ENCODE data around the gene MN1. TPM values are rescaled to one million over a fixed set of nuclear protein-coding genes. Genes with fewer than 3 reads are reported as not detected.

MN1 gene
- polyA plus RNA-seq, 4 donors, result 0.81 to 2.6 (median 2.1) TPM; not detected in 1

GRCh38 chr22:27726331-27726685 is 75.2 kb downstream of the MN1 start:
- peak overlapping the region in 2 of 3 donors; percentile 36 to 41 for H3K27ac ChIP-seq (ENCODE audit: low read depth in 1 of 3, low read length in 2 of 3)
- H3K4me3 ChIP-seq (ENCODE audit: low read depth in 1 of 3, low read length in 3 of 3), result no peak overlapping the region
- no peaks in the 10 kb centered on the region for H3K27me3 ChIP-seq (ENCODE audit: control insufficient read depth in 3 of 3, insufficient read depth in 3 of 3, low read length in 3 of 3)
- no peaks in the 10 kb centered on the region for H3K36me3 ChIP-seq (ENCODE audit: control insufficient read depth in 3 of 3, insufficient read depth in 2 of 3, low read depth in 1 of 3, low read length in 3 of 3)
- DNase-seq (no peak), FAIRE-seq (no peak)
- peaks cover 0 to 33% (median 0%) of the 10 kb centered on the region in 3 donors for H3K4me1 ChIP-seq (ENCODE audit: control insufficient read depth in 3 of 3, insufficient read depth in 2 of 3, low read depth in 1 of 3, low read length in 2 of 3)
- H3K9me3 ChIP-seq (ENCODE audit: control insufficient read depth in 2 of 2, insufficient read depth in 1 of 2, low read depth in 1 of 2, low read length in 1 of 2), result no peaks in the 10 kb centered on the region
- WGBS, 3 donors, result 25 to 46% (median 32%) methylated on average over 5 of the region's 5 CpGs

- no peak for FAIRE-seq
- peak overlapping the region in 1 of 3 donors; percentile 23 for H3K27ac ChIP-seq (ENCODE audit: low read depth in 1 of 3, low read length in 2 of 3)
- 80 to 83% (median 81%) methylated on average over 5 of the region's 5 CpGs for WGBS, 3 donors
- H3K36me3 ChIP-seq (ENCODE audit: control insufficient read depth in 3 of 3, insufficient read depth in 2 of 3, low read depth in 1 of 3, low read length in 3 of 3), result no peaks in the 10 kb centered on the region
- H3K27me3 ChIP-seq (ENCODE audit: control insufficient read depth in 3 of 3, insufficient read depth in 3 of 3, low read length in 3 of 3), result no peaks in the 10 kb centered on the region
- H3K4me3 ChIP-seq (ENCODE audit: low read depth in 1 of 3, low read length in 3 of 3), result no peak overlapping the region
- peaks cover 0 to 33% (median 0%) of the 10 kb centered on the region in 3 donors for H3K4me1 ChIP-seq (ENCODE audit: control insufficient read depth in 3 of 3, insufficient read depth in 2 of 3, low read depth in 1 of 3, low read length in 2 of 3)
- DNase-seq, result no peak
- H3K9me3 ChIP-seq (ENCODE audit: control insufficient read depth in 2 of 2, insufficient read depth in 1 of 2, low read depth in 1 of 2, low read length in 1 of 2), result no peaks in the 10 kb centered on the region
Measured at GRCh38 chr22:27725661-27726060, 75.9 kb downstream of the MN1 start.

- H3K27ac ChIP-seq (ENCODE audit: low read depth in 1 of 3, low read length in 2 of 3), result no peak overlapping the region
- DNase-seq (no peak), FAIRE-seq (no peak)
- WGBS, 3 donors, result 74 to 90% (median 86%) methylated on average over 4 of the region's 4 CpGs
- H3K36me3 ChIP-seq (ENCODE audit: control insufficient read depth in 3 of 3, insufficient read depth in 2 of 3, low read depth in 1 of 3, low read length in 3 of 3), result no peaks in the 10 kb centered on the region
- H3K9me3 ChIP-seq (ENCODE audit: control insufficient read depth in 2 of 2, insufficient read depth in 1 of 2, low read depth in 1 of 2, low read length in 1 of 2), result no peaks in the 10 kb centered on the region
- no peaks in the 10 kb centered on the region for H3K27me3 ChIP-seq (ENCODE audit: control insufficient read depth in 3 of 3, insufficient read depth in 3 of 3, low read length in 3 of 3)
- peaks cover 0 to 33% (median 0%) of the 10 kb centered on the region in 3 donors for H3K4me1 ChIP-seq (ENCODE audit: control insufficient read depth in 3 of 3, insufficient read depth in 2 of 3, low read depth in 1 of 3, low read length in 2 of 3)
- no peak overlapping the region for H3K4me3 ChIP-seq (ENCODE audit: low read depth in 1 of 3, low read length in 3 of 3)
Measured at GRCh38 chr22:27724709-27725108, 76.8 kb downstream of the MN1 start.

GRCh38 chr22:27724157-27724556 is 77.4 kb downstream of the MN1 start:
- no peak overlapping the region for H3K27ac ChIP-seq (ENCODE audit: low read depth in 1 of 3, low read length in 2 of 3)
- FAIRE-seq (no peak), DNase-seq (no peak)
- H3K4me3 ChIP-seq (ENCODE audit: low read depth in 1 of 3, low read length in 3 of 3), result no peak overlapping the region
- no peaks in the 10 kb centered on the region for H3K9me3 ChIP-seq (ENCODE audit: control insufficient read depth in 2 of 2, insufficient read depth in 1 of 2, low read depth in 1 of 2, low read length in 1 of 2)
- H3K27me3 ChIP-seq (ENCODE audit: control insufficient read depth in 3 of 3, insufficient read depth in 3 of 3, low read length in 3 of 3), result no peaks in the 10 kb centered on the region
- H3K4me1 ChIP-seq (ENCODE audit: control insufficient read depth in 3 of 3, insufficient read depth in 2 of 3, low read depth in 1 of 3, low read length in 2 of 3), result peaks cover 0 to 34% (median 0%) of the 10 kb centered on the region in 3 donors
- 59 to 66% (median 63%) methylated on average over 1 of the region's 1 CpG for WGBS, 3 donors
- no peaks in the 10 kb centered on the region for H3K36me3 ChIP-seq (ENCODE audit: control insufficient read depth in 3 of 3, insufficient read depth in 2 of 3, low read depth in 1 of 3, low read length in 3 of 3)

- FAIRE-seq (no peak), DNase-seq (no peak)
- Histone ChIP-seq H3K4me3 (ENCODE audit: low read depth in 1 of 3, low read length in 3 of 3) (no peak overlapping the region), H3K27ac (ENCODE audit: low read depth in 1 of 3, low read length in 2 of 3) (no peak overlapping the region), H3K9me3 (ENCODE audit: control insufficient read depth in 2 of 2, insufficient read depth in 1 of 2, low read depth in 1 of 2, low read length in 1 of 2) (no peaks in the 10 kb centered on the region), H3K4me1 (ENCODE audit: control insufficient read depth in 3 of 3, insufficient read depth in 2 of 3, low read depth in 1 of 3, low read length in 2 of 3) (peaks cover 0 to 30% (median 0%) of the 10 kb centered on the region in 3 donors), H3K36me3 (ENCODE audit: control insufficient read depth in 3 of 3, insufficient read depth in 2 of 3, low read depth in 1 of 3, low read length in 3 of 3) (no peaks in the 10 kb centered on the region), H3K27me3 (ENCODE audit: control insufficient read depth in 3 of 3, insufficient read depth in 3 of 3, low read length in 3 of 3) (no peaks in the 10 kb centered on the region)
- WGBS, 3 donors, result 83 to 98% (median 83%) methylated on average over 2 of the region's 2 CpGs
Measured at GRCh38 chr22:27723708-27724107, 77.8 kb downstream of the MN1 start.

- 16 to 19% (median 18%) methylated on average over 1 of the region's 1 CpG for WGBS, 3 donors
- Histone ChIP-seq H3K27ac (ENCODE audit: low read depth in 1 of 3, low read length in 2 of 3) (no peak overlapping the region), H3K36me3 (ENCODE audit: control insufficient read depth in 3 of 3, insufficient read depth in 2 of 3, low read depth in 1 of 3, low read length in 3 of 3) (no peaks in the 10 kb centered on the region), H3K4me1 (ENCODE audit: control insufficient read depth in 3 of 3, insufficient read depth in 2 of 3, low read depth in 1 of 3, low read length in 2 of 3) (peaks cover 0 to 27% (median 0%) of the 10 kb centered on the region in 3 donors), H3K27me3 (ENCODE audit: control insufficient read depth in 3 of 3, insufficient read depth in 3 of 3, low read length in 3 of 3) (no peaks in the 10 kb centered on the region), H3K4me3 (ENCODE audit: low read depth in 1 of 3, low read length in 3 of 3) (no peak overlapping the region), H3K9me3 (ENCODE audit: control insufficient read depth in 2 of 2, insufficient read depth in 1 of 2, low read depth in 1 of 2, low read length in 1 of 2) (no peaks in the 10 kb centered on the region)
- no peak for DNase-seq
- FAIRE-seq, result no peak
Measured at GRCh38 chr22:27723158-27723557, 78.4 kb downstream of the MN1 start.

GRCh38 chr22:27720860-27721259 is 80.7 kb downstream of the MN1 start:
- peaks cover 0 to 4% (median 0%) of the 10 kb centered on the region in 3 donors for H3K27me3 ChIP-seq (ENCODE audit: control insufficient read depth in 3 of 3, insufficient read depth in 3 of 3, low read length in 3 of 3)
- FAIRE-seq, result no peak
- peaks cover 0 to 4% of the 10 kb centered on the region in 2 donors for H3K9me3 ChIP-seq (ENCODE audit: control insufficient read depth in 2 of 2, insufficient read depth in 1 of 2, low read depth in 1 of 2, low read length in 1 of 2)
- peaks cover 0 to 10% (median 0%) of the 10 kb centered on the region in 3 donors for H3K4me1 ChIP-seq (ENCODE audit: control insufficient read depth in 3 of 3, insufficient read depth in 2 of 3, low read depth in 1 of 3, low read length in 2 of 3)
- 59 to 72% (median 63%) methylated on average over 5 of the region's 5 CpGs for WGBS, 3 donors
- no peak overlapping the region for H3K4me3 ChIP-seq (ENCODE audit: low read depth in 1 of 3, low read length in 3 of 3)
- no peaks in the 10 kb centered on the region for H3K36me3 ChIP-seq (ENCODE audit: control insufficient read depth in 3 of 3, insufficient read depth in 2 of 3, low read depth in 1 of 3, low read length in 3 of 3)
- DNase-seq, result no peak
- no peak overlapping the region for H3K27ac ChIP-seq (ENCODE audit: low read depth in 1 of 3, low read length in 2 of 3)

GRCh38 chr22:27719535-27720227 is 81.9 kb downstream of the MN1 start:
- DNase-seq (peak; percentile 37 to 65), FAIRE-seq (no peak)
- 30 to 51% (median 41%) methylated on average over 8 of the region's 8 CpGs for WGBS, 3 donors
- Histone ChIP-seq H3K27ac (ENCODE audit: low read depth in 1 of 3, low read length in 2 of 3) (no peak overlapping the region), H3K9me3 (ENCODE audit: control insufficient read depth in 2 of 2, insufficient read depth in 1 of 2, low read depth in 1 of 2, low read length in 1 of 2) (peaks cover 0 to 4% of the 10 kb centered on the region in 2 donors), H3K36me3 (ENCODE audit: control insufficient read depth in 3 of 3, insufficient read depth in 2 of 3, low read depth in 1 of 3, low read length in 3 of 3) (no peaks in the 10 kb centered on the region), H3K27me3 (ENCODE audit: control insufficient read depth in 3 of 3, insufficient read depth in 3 of 3, low read length in 3 of 3) (peaks cover 0 to 4% (median 0%) of the 10 kb centered on the region in 3 donors), H3K4me1 (ENCODE audit: control insufficient read depth in 3 of 3, insufficient read depth in 2 of 3, low read depth in 1 of 3, low read length in 2 of 3) (peaks cover 0 to 8% (median 0%) of the 10 kb centered on the region in 3 donors), H3K4me3 (ENCODE audit: low read depth in 1 of 3, low read length in 3 of 3) (no peak overlapping the region)

- FAIRE-seq, result no peak
- H3K4me3 ChIP-seq (ENCODE audit: low read depth in 1 of 3, low read length in 3 of 3), result no peak overlapping the region
- H3K27me3 ChIP-seq (ENCODE audit: control insufficient read depth in 3 of 3, insufficient read depth in 3 of 3, low read length in 3 of 3), result peaks cover 0 to 4% (median 0%) of the 10 kb centered on the region in 3 donors
- peaks cover 0 to 4% of the 10 kb centered on the region in 2 donors for H3K9me3 ChIP-seq (ENCODE audit: control insufficient read depth in 2 of 2, insufficient read depth in 1 of 2, low read depth in 1 of 2, low read length in 1 of 2)
- no peak overlapping the region for H3K27ac ChIP-seq (ENCODE audit: low read depth in 1 of 3, low read length in 2 of 3)
- DNase-seq, result no peak
- WGBS, 3 donors, result 47 to 72% (median 69%) methylated on average over 3 of the region's 3 CpGs
- peaks cover 0 to 8% (median 0%) of the 10 kb centered on the region in 3 donors for H3K4me1 ChIP-seq (ENCODE audit: control insufficient read depth in 3 of 3, insufficient read depth in 2 of 3, low read depth in 1 of 3, low read length in 2 of 3)
- H3K36me3 ChIP-seq (ENCODE audit: control insufficient read depth in 3 of 3, insufficient read depth in 2 of 3, low read depth in 1 of 3, low read length in 3 of 3), result no peaks in the 10 kb centered on the region
Measured at GRCh38 chr22:27719036-27719347, 82.6 kb downstream of the MN1 start.
